Activated CD4-positive, alpha-beta T cell treated with anti-CD3 and anti-CD28 coated beads for 4 hours (primary cell): ENCODE data around the gene C19orf18.
"Not testable (repeated sequence)": the region's sequence is repeated elsewhere in the genome, so short reads cannot be mapped to it uniquely, and the experiment has no call there.

Source experiments
- DNase-seq, 2 donors: peaks; one replicate each; pipeline ENCODE4 v3.0.0-alpha.2; 2020

Gene C19orf18

DNA sequence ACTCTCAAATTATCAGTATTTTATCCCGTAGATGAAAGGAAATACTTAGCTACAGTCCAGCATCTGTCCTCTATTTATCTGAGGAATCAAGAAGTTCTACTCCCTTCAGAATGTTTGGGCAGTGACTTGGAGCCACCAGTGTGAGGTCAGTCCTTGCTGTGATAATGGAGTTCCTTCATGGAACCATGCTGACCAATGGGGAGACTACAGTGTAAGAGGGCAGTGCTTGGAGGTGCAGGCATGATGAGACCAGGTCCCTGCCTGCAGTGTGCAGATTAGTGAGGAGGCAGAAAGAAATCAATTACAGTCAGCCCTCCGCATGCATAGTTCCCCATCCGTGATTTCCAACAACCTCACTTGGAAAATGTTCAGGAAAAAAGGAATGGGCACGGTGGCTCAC, at the start of gene C19orf18:
Gene C19orf18, minus strand, starts transcription at position 101 of the 400 bp plus-strand sequence. CDS start 102 bp downstream, outside the sequence.
- DNase-seq, result no peak

DNA sequence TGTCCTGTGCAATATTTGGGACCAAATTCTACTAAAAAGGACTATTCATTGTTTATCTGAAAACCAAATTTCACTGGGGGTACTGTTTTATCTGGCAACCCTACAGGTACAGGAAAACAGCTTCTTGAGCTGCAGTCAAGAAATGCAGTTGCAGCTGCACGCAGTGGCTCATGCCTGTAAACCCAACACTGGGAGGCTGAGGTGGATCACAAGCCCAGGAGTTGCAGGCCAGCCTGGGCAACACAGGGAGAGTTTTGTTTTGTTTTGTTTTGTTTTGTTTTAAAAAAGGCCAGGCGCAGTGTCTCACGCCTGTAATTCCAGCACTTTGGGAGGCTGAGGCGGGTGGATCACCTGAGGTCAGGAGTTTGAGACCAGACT, 47.9 kb upstream of the C19orf18 start:
- DNase-seq, result no peak

DNA sequence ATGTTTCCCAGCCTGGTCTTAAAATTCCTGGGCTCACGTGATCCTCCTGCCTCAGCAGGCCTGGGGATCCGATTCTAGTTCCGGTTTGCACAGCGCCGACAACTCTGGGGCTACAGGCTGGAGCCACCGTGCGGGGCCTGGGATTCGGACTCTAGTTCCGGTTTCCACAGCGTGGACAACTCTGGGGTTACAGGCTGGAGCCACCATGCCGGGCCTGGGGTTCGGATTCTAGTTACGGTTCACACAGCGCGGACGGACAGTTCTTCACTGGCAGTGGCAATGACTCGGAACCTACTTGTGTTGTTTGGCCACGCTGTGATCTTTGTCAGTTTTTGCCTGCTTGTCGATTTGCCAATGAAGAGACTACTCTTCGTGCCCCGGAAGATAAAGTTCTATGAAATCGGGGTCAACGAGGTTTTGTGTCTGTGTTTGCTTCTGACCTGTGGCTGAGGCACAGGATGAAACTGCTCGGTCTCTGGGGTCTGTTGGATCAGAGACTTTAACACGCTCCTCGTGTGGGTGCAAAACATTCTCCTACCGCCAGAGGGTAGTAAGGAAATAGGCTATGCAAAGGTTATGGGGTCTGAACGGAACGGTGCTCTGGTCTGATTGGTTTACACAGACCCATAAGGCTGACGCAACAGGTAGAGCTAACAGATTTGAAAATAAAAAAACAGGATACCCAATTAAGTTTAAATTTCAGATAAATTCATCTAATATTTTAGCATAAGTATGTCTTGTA, 47.4 kb upstream of the C19orf18 start:
- peak; percentile 18 to 25 for DNase-seq

DNA sequence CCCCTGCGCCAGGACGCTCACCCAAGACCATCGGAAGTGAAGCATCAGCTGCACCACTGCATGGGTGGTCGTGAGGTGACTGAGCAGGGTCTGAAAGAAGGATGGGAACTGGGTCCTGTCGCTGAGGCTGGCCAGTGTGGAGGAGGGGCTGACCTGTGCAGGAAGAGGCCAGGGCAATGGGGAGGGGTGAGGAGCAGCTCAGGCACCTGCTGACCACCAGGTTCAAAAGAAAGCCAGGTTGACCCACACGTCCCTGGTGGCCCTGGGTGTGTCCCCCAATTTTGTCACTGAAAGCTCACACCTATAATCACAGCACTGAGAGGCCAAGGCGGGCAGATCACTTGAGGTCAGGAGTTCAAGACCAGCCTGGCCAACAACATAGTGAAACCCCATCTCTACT, 45.8 kb upstream of the C19orf18 start:
- DNase-seq, result no peak

DNA sequence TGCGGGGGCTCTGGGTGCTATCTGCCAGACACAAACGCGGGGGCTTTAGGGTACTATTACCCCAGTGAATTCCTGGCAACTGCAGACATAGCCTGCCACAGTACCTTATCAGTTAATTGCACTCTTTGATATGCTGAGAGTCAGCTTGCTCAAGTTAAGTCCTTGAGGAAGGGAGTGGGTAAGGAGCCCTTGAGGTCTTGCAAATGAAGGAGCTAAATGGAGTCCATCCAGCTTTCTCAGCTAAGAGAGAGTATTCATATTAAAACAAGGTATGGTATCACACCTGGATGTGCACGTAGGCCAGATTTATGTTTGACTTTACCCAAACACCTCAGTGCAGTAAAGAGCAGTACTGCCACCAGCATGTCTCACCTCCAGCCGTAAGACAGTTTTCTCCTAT, 39.8 kb upstream of the C19orf18 start:
- no peak for DNase-seq

DNA sequence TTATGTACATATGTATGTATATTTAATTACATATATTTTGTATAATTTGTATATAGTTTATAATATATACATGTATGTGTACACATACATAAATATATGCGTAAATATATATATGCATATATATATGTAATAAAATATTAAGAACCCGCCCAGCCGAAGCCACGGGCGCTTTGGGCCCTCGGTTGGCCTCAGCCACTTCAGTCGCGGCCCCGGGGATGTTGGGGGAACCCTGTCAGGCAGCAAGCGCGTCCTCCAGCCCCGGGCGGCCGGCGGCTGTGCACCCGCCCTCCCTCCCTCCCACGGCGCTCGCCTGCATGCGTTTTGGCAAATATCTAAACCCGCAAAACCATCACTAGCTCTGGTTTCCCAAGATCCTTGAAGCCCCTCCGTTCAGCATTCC, 36.2 kb upstream of the C19orf18 start:
- no peak for DNase-seq

DNA sequence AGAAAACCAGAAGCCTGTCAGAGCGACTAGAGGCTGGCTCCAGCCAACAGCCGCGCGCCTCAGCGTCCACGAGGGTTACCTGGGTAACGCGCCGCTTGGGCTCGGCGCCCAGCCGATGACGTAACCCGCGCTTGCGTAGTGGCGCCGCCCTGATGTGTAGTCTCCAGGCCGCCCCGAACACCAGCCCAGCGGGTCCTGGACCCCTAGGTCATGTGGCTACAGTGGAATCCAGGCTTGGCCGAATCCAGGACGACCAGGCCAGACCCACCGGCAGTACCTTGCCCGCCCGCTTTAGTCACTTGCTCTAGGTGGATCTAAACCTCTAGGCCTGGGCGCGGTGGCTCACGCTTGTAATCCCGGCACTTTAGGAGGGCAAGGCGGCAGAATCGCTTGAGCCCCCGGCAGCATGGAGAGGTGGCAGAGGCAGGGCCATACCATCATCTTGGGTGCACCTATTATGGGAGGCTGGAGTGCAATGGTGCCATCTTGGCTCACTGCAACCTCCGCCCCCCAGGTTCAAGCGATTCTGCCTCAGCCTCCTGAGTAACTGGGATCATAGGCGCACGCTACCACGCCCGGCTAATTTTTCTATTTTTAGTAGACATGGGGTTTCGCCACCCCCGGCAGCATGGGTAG, 35.5 kb upstream of the C19orf18 start:
- DNase-seq, result peak; percentile 11 to 19

DNA sequence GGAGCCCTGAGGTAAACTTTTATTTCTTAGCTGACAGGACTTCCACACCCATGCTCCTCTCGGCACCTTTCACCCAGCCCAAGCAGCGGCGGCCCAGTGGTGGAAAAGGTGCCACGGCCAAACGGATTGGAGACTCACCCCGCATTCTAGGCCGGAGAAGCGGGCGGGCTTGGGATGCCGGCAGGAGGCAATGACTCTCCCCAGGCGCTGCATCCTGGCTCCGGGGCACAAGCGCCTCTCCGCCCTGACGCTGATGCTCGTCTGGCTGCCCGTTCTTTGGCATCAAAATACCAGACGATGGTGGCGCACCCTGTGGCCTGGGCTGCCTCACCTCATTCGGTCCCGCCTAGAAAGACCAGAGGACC, 34.9 kb upstream of the C19orf18 start:
- DNase-seq, result no peak

DNA sequence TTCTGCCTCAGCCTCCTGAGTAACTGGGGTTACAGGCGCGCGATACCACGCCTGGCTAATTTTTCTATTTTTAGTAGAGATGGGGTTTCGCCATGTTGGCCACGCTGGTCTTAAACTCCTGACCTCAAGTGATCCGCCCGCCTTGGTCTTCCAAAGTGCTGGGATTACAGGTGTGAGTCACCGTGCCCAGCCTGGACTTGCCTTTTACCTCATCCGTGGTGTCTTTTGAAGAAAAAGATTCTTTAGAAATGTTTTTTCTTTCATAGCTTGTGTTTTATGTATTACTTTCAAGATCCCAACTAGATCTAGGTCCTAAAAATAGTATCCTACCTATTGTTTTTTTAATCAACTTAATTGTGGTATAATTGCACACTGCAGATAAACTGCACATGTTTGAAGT, 34.5 kb upstream of the C19orf18 start:
- not testable (repeated sequence) for DNase-seq

DNA sequence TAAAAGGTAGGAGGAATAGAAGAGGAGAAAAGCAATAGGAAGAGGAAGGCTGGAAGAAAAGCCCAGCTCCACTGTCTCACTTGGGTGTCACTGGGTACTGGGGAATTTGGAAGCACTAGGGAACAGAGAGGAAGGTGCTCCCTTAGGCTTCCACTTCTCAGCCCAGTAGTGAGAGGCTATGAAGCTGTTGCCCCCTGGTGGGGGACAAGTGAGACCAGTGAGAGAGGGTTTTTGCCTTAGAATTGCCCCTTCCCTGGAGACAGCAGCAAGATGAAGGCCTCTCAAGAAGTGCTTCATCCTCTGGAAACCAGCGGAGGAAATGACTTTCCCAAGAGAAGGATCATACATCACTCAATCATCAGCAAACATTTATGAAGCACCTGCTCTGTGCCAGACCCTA, 33.0 kb upstream of the C19orf18 start:
- no peak for DNase-seq

DNA sequence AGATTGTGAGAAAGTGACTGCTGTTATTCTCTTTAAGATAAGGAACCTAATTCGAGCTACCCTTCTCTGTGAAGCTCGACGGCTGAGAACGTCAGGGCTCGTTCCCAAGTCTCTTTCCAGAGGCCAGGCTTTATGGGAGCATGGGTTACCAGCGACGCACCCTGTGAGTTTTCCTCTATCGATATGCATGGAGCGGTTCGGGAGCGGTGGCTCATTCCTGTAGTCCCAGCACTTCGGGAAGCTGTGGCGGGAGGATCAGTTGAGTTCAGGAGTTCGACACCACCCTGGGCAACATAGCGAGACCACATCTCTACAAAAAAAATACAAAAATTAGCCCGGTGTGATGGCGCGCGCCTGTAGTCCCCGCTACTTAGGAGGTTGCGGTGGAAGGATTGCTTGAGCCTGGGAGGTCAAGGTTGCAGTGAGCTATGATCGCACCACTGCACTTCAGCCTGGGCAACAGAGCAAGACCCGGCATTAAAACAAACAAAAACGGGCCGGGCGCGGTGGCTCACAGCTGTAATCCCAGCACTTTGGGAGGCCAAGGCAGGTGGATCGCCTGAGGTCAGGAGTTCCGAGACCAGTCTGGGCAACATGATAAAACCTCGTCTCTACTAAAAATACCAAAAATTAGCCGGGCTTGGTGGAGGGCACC, 29.0 kb upstream of the C19orf18 start:
- peak in 1 of 2 donors; percentile 3 for DNase-seq

DNA sequence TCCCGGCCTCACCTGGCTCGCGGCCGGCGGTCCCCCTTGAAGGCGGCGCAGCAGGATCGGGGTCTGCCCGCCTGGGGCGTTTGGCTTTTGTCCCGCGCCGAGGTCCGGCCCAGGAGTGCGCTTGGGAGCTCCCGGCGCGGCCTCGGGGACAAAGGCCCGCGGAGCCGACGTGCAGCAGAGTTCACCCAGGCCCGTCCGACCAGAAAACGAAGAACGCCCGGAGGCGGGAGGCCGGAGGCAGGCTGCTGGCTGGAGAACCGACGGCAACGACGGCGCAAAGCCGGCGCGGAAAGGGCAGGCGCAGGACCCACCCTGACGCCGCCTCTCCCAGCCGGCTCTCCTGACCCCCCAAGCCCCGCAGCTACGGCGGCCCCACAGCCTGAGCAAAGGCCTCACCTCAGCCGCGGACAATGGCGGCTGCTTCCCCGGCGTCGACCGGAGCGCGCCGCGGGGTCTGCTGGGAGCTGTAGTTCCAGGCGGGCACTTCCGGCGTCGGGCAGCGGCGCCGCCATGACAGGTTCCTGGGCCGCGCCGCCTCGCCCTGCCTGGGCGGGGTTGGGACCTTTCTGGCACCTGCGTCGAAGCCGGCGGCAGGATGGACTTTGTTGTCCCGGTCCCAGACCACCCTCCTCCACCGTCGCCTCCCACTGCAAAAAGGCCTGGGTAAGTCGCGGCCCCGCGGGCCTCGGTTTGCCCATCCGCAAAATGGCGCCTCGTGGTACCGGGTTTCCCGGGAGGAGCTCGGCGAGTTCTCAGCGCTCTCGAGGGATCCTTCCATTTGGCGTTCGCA, 28.2 kb upstream of the C19orf18 start, which contains the start of gene ZNF606:
Gene ZNF606, minus strand, starts transcription at position 437 of the 790 bp plus-strand sequence. CDS start 1,501 bp downstream, outside the sequence.
- DNase-seq, result peak; percentile 77 to 82

DNA sequence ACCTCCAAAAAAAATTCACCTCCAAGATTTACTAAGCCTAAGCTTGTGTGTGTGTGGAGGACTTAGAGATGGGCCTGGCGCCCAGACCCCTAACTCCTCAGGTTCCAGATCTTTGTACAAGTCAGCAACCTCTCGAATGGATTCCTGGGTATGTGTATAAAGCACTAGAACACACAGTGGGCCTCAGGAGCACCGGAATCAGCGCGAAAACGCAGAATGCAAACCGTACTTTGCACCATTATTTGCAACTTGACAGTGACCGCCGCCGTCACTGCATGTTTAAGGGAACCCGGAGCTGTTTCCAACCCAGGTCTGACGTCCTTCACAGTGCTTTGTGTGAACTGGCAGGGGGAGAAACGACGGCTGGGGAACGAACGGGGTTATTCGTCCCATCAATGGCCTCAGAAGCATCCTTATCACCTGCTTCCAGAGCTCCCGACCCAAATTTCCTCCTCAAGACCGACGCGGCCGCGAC, 27.6 kb upstream of the C19orf18 start:
- DNase-seq, result no peak

DNA sequence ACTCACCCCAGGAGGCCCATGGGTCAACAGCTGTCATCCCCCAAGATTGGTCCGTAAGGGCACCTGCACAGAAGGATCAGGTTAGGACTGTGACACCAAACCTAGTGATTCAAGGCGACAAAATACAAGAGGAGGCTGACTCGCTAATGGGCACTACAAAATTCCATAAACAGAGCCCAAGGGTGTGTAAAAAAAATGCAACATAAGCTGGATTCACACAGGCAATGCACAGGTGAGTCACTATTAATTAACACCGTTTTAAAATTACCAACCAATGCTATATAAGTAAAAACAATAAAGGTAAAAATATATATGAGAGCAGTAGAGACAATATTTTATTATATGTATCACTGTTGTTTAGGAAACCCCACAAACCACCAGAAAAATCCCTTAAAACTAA, 26.3 kb upstream of the C19orf18 start:
- no peak for DNase-seq

DNA sequence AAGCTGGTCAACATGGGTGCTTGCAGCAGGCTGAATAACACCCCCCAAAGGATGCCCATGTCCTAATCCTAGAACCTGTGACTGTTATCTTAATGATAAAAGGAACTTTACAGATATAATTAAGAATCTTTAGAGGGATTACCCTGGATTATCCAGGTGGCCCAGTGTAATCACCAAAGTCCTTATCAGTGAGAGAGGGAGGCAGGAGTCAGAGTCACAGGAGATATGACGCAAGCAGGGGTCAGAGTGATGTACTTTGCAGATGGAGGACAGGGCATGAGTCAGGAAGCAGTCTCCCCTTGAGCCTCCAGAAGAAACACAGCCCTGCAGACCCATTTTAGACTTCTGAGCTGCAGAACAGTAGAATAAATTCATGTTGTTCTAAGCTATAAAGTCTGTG, 18.5 kb upstream of the C19orf18 start:
- no peak for DNase-seq

DNA sequence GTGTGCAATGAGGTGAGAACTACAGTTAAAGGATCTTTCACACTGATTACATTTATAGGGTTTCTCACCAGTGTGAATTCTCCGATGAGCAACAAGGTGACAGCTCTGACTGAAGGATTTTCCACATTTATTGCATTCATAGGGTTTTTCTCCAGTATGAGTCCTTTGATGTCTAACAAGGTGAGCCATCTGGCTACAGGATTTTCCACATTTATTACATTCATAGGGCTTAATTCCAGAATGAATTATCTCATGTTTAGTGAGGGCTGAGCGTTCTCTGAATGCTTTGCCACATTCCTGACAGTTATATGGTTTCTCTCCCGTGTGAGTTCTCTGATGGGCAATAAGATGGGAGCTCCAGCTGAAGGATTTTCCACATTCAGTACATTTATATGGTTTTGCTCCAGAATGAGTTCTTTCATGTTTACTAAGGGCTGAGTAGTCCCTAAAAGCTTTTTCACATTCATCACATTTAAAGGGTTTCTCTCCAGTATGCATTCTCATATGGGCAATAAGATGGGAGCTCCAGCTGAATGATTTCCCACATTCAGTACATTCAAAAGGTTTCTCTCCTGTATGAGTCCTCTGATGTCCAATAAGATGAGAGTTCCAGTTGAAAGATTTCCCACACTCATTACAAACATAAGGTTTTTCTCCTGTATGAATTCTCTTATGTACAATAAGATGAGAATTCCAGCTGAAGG, 4.4 kb upstream of the C19orf18 start:
- no peak for DNase-seq

DNA sequence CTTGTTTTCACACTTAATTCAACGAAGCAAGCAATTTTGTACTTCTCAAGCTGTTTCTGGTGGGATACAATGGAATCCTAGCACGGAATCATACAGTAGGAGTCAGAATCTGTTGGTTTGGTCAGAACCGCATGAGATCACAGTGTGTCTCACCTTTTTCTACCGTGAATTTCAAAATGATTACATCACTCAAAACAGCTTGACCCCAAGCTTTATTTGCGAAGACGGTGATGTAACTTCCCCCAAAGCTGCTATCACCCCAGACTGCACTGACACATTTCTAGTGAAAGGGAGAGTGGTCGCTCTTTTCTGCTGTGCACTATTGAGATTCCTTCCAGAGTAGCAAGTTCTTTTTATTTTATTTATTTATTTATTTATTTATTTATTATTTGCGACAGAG, 9.6 kb downstream of the C19orf18 start:
- DNase-seq, result no peak

DNA sequence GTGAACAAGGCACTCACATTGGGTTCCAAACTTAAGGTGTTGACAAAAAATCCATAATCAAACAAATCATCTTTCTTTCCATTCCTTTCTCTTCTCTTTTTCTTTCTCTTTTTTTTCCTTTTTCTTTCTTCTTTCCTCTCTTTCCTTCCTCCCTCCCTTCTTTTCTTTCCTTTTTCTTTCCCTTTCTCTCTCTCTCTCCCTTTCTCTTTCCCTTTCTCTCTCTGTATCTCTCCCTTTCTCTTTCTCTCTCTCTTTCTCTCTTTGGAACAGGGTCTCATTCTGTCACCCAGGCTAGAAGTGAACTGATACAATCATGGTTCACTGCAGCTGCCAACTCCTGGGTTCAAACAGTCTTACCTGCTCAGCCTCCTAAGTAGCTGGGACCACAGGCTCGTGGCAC, 12.5 kb downstream of the C19orf18 start:
- no peak for DNase-seq

DNA sequence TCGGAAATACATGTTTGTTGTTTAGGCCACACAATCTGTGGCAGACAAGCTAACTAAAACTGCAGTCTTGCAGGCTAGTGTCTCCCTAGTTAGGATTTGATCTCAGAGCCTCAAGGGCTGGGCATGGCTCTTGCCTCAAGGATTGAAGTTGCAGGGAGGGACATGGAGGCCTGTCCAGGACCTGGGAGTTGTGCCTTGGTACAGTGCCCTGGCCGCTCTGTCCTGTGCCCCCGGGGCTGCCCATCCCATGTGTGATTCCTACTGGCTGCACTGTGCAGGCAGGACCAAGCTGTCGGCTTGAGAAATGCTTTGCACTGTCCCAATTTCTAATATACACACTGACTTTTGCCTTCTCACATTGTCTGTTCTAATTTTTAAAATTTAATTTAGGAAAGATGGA, 19.3 kb downstream of the C19orf18 start:
- DNase-seq, result no peak

DNA sequence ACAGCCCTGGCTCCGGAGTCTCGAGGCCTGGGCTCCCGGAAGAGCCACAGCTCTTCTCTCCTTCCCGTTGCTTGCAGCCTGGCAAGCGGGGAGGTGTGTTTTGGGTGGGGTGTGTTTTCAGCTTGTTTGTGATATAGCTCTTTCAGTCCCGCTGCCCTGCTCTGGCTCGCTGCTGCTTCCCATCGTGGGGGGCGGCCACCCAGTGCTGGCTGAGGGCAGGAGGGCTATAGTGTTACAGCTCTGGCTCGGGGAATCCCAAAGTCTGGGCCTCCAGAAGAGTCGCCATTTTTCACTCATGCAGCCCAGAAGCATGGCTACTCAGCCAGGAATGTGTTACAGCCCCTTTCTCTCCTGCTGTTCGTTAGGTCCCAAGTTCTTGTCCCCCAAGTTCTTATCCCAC, 24.6 kb downstream of the C19orf18 start:
- no peak for DNase-seq

DNA sequence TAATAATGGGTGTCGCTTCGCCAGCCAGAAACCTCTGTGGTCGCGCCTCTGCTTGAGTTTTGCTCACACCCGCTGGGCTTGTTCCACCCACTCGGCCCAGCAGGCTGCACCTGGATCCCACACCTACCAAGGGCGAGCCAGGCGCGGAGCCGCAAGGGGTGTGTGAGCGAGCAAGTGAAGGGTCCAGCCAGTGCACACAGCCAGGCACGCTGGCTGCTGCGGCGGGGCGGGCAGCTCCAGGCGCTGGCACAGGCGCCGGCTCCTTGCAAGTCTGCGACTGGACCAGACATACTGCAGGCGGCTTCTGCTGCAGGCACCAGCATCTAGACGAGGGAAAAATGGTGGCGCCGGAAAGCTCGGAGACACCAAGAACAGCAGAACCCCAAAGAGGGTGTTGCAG, 25.0 kb downstream of the C19orf18 start:
- no peak for DNase-seq

DNA sequence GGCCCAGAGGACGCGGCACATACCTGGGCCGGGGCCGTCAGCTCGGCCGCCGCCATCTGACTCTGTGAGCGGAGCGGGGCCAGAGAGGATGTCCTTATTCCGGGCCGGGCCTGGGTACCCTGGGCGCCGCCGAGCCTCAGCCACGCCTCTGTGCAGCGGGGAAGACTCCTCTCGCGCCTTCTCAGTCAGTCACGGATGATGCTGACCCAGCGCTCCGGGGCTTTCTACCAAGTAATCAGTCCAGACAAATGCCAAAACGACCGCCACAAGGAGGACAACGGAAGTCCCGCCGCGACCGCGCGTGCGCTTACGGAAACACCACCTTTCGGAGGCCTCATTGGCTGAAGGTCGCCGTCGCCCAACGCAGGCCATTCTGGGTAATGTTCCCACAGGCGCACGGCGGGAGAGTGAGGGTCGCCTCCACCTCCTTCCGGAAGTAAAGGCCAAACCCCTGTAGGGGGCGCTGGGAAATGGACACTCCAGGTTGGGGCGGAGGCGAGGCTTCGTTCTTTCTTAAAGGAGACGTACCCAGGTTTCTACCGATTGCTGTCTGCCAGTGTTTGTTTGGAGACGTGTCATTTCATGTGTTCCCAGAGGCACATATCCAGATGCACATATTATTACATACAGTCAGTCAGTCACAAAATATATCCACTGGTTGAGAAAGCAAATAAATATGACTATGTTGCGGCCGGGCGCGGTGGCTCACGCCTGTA, 26.8 kb downstream of the C19orf18 start, which contains the start of gene ZNF256:
Gene ZNF256, minus strand, starts transcription at position 288 of the 716 bp plus-strand sequence. Its CDS starts 232 bp downstream, at position 56.
- DNase-seq, result peak; percentile 86 to 89
